ENCODE data around the gene ERN2. TPM values are rescaled to one million over a fixed set of nuclear protein-coding genes. Genes with fewer than 3 reads are reported as not detected.
"Not testable (repeated sequence)": the region's sequence is repeated elsewhere in the genome, so short reads cannot be mapped to it uniquely, and the experiment has no call there.

The ERN2 gene
- total RNA-seq, 1 experiment from 2014 or later, result 3.9 TPM

GRCh38 chr16:23726710-23727109, 13.7 kb upstream of the ERN2 start:
- Histone ChIP-seq H2AFZ (no peak overlapping the region), H3K4me1 (replicated peaks; ENCODE audit: insufficient read depth) (peaks cover 8% of the 10 kb centered on the region; the same call in 1 of the 2 replicates), H3K27ac (no peak overlapping the region), H3K4me3 (no peak overlapping the region), H3K9me3 (ENCODE audit: insufficient read depth, low read depth) (no peaks in the 10 kb centered on the region), H3K9me2 (ENCODE audit: insufficient read depth) (no peaks in the 10 kb centered on the region), H3K36me3 (ENCODE audit: low read depth) (no peaks in the 10 kb centered on the region), H4K20me1 (ENCODE audit: insufficient read depth) (no peaks in the 10 kb centered on the region), H3K27me3 (ENCODE audit: insufficient read depth, low read depth) (peaks cover 6% of the 10 kb centered on the region; the same call in 1 of the 2 replicates), H3F3A (ENCODE audit: insufficient read depth, low read depth) (no peaks in the 10 kb centered on the region), H3K79me2 (ENCODE audit: low read depth) (no peaks in the 10 kb centered on the region), H3K4me2 (no peak overlapping the region)
- ChIA-PET POLR2A (ENCODE audit: unreplicated experiment) (interaction anchor here (0.5 kb wide), 1 partner anchor 187 kb away, joined by 3 read pairs; no protein-coding TSS in a partner anchor), CTCF (no interaction called here)
- no TSS peak for BruUV-seq (replicated peaks)
- DNase-seq, result no peak
- intact Hi-C loops (cut with micrococcal nuclease; ENCODE audit: unreplicated experiment), result no loop called here
- TF ChIP-seq EZH2 (IDR thresholded peaks at IDR 0.05; ENCODE audit: low read depth), result no peak

DNA sequence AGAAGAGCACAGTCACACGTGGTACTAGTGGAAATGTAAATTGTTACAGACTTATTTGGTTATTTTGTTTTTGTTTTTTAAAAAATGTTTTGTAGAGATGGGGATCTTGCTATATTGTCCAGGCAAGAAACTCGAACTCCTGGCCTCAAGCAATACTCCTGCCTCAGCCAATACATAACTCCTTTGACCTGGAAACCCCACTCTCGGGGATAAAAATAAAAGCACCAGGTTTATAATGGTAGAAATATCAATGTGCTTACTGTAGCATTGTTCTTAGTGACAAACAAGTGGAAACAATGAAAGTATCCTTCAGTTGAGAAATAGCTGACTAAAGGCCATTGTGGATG, 11.7 kb upstream of the ERN2 start:
- no peaks in the 10 kb centered on the region for H3K36me3 ChIP-seq (ENCODE audit: low read depth)
- H4K20me1 ChIP-seq (ENCODE audit: insufficient read depth), result no peaks in the 10 kb centered on the region
- H3K9me3 ChIP-seq (ENCODE audit: insufficient read depth, low read depth), result no peaks in the 10 kb centered on the region
- no peaks in the 10 kb centered on the region for H3K79me2 ChIP-seq (ENCODE audit: low read depth)
- H3K27ac ChIP-seq, result no peak overlapping the region
- no peak for TF ChIP-seq EZH2 (IDR thresholded peaks at IDR 0.05; ENCODE audit: low read depth)
- TF ChIP-seq, protein P1, sequence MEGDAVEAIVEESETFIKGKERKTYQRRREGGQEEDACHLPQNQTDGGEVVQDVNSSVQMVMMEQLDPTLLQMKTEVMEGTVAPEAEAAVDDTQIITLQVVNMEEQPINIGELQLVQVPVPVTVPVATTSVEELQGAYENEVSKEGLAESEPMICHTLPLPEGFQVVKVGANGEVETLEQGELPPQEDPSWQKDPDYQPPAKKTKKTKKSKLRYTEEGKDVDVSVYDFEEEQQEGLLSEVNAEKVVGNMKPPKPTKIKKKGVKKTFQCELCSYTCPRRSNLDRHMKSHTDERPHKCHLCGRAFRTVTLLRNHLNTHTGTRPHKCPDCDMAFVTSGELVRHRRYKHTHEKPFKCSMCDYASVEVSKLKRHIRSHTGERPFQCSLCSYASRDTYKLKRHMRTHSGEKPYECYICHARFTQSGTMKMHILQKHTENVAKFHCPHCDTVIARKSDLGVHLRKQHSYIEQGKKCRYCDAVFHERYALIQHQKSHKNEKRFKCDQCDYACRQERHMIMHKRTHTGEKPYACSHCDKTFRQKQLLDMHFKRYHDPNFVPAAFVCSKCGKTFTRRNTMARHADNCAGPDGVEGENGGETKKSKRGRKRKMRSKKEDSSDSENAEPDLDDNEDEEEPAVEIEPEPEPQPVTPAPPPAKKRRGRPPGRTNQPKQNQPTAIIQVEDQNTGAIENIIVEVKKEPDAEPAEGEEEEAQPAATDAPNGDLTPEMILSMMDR (conservative IDR thresholded peaks at IDR 0.05), result no peak
- no TSS peak for BruUV-seq (replicated peaks)
- H3K4me1 ChIP-seq (replicated peaks; ENCODE audit: insufficient read depth), result peaks cover 5% of the 10 kb centered on the region; the same call in 1 of the 2 replicates
- intact Hi-C loops (cut with micrococcal nuclease; ENCODE audit: unreplicated experiment), result no loop called here
- H3K27me3 ChIP-seq (ENCODE audit: insufficient read depth, low read depth), result peaks cover 6% of the 10 kb centered on the region; the same call in 1 of the 2 replicates
- H3K4me3 ChIP-seq, result no peak overlapping the region
- ChIA-PET CTCF (no interaction called here), POLR2A (ENCODE audit: unreplicated experiment) (no interaction called here)
- no peak for DNase-seq
- H3K4me2 ChIP-seq, result no peak overlapping the region
- H3K9me2 ChIP-seq (ENCODE audit: insufficient read depth), result no peaks in the 10 kb centered on the region
- no peaks in the 10 kb centered on the region for H3F3A ChIP-seq (ENCODE audit: insufficient read depth, low read depth)
- no peak overlapping the region for H2AFZ ChIP-seq

DNA sequence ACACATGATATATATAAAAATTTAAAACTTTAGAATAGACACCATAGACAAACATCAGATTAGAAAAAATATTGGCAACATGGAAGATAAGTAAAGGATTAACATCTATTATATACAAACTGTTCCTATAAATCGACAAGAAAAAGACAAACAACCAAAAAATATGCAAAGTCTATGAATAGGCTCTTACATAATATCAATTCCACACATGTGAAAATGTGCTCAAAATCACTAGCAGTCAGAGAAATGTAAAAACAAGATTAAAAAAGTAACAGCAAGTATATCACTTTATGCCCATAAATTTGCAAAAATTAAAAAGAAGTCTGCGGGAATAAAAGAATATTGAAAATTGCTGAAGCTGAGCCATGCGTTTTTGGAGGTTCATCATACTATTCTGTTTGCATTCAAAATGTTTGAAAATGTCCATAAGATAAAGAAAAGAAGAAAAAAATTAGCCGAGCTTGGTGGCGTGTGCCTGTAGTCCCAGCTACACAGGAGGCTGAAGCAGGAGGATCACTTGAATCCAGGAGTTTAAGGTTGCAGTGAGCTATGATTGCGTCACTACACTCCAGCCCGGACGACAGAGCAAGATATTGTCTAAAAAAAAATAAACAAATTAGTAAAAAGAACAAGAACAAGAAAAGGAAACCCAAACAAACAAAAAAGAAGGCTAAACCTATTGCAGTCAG, 11.2 kb upstream of the ERN2 start:
- POLR2A ChIA-PET (ENCODE audit: unreplicated experiment), result no interaction called here
- Histone ChIP-seq H3K27me3 (ENCODE audit: insufficient read depth, low read depth) (peaks cover 6% of the 10 kb centered on the region; the same call in 1 of the 2 replicates), H3K79me2 (ENCODE audit: low read depth) (no peaks in the 10 kb centered on the region), H3K27ac (no peak overlapping the region), H3K9me3 (ENCODE audit: insufficient read depth, low read depth) (no peaks in the 10 kb centered on the region), H3F3A (ENCODE audit: insufficient read depth, low read depth) (no peaks in the 10 kb centered on the region), H4K20me1 (ENCODE audit: insufficient read depth) (no peaks in the 10 kb centered on the region), H3K9me2 (ENCODE audit: insufficient read depth) (no peaks in the 10 kb centered on the region), H2AFZ (no peak overlapping the region), H3K4me2 (no peak overlapping the region), H3K36me3 (ENCODE audit: low read depth) (no peaks in the 10 kb centered on the region), H3K4me3 (no peak overlapping the region), H3K4me1 (replicated peaks; ENCODE audit: insufficient read depth) (no peaks in the 10 kb centered on the region)
- no peak for DNase-seq
- no TSS peak for BruUV-seq (replicated peaks)
- intact Hi-C loops (cut with micrococcal nuclease; ENCODE audit: unreplicated experiment), result no loop called here
- TF ChIP-seq, protein P1 (conservative IDR thresholded peaks at IDR 0.05), result no peak
- TF ChIP-seq EZH2 (IDR thresholded peaks at IDR 0.05; ENCODE audit: low read depth), result no peak
- CTCF ChIA-PET, result no interaction called here

- BruUV-seq (replicated peaks); H3K9me2 ChIP-seq (ENCODE audit: insufficient read depth); H4K20me1 ChIP-seq (ENCODE audit: insufficient read depth); H3K4me2 ChIP-seq; intact Hi-C loops (cut with micrococcal nuclease; ENCODE audit: unreplicated experiment); DNase-seq; POLR2A ChIA-PET (ENCODE audit: unreplicated experiment); CTCF ChIA-PET; H3F3A ChIP-seq (ENCODE audit: insufficient read depth, low read depth); H3K36me3 ChIP-seq (ENCODE audit: low read depth); H3K9me3 ChIP-seq (ENCODE audit: insufficient read depth, low read depth); H3K27ac ChIP-seq; H3K4me1 ChIP-seq (replicated peaks; ENCODE audit: insufficient read depth); H3K79me2 ChIP-seq (ENCODE audit: low read depth); H2AFZ ChIP-seq; H3K4me3 ChIP-seq: not testable (repeated sequence)
- H3K27me3 ChIP-seq (ENCODE audit: insufficient read depth, low read depth), result peaks cover 11% of the 10 kb centered on the region; the same call in 1 of the 2 replicates
Observed at GRCh38 chr16:23722613-23723240, 9.7 kb upstream of the ERN2 start.

All from PC-9 (cell line).